22Rv1 (cell line): ENCODE measurements around the gene ANKHD1.

Experiments used
- ZFX ChIP-seq: fragments of 450-650 bp; IDR thresholded peaks from 2 replicates; pipeline ENCODE4 v1.6.1; 2017; ENCODE audit warnings: antibody characterized with exemption, borderline replicate concordance
- TF ChIP-seq, protein P1 (sequence below): fragments of 450-650 bp; IDR thresholded peaks from 2 replicates; pipeline ENCODE4 v1.5.1; 2017; ENCODE audit warnings: mild to moderate bottlenecking

- TF ChIP-seq, protein P1, sequence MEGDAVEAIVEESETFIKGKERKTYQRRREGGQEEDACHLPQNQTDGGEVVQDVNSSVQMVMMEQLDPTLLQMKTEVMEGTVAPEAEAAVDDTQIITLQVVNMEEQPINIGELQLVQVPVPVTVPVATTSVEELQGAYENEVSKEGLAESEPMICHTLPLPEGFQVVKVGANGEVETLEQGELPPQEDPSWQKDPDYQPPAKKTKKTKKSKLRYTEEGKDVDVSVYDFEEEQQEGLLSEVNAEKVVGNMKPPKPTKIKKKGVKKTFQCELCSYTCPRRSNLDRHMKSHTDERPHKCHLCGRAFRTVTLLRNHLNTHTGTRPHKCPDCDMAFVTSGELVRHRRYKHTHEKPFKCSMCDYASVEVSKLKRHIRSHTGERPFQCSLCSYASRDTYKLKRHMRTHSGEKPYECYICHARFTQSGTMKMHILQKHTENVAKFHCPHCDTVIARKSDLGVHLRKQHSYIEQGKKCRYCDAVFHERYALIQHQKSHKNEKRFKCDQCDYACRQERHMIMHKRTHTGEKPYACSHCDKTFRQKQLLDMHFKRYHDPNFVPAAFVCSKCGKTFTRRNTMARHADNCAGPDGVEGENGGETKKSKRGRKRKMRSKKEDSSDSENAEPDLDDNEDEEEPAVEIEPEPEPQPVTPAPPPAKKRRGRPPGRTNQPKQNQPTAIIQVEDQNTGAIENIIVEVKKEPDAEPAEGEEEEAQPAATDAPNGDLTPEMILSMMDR: no peak
- no peak for TF ChIP-seq ZFX
These were observed 7.9 kb upstream of the ANKHD1 start for GRCh38 chr5:140393738-140394137.
